Measurements from ENCODE around the gene TUBB4A.
"Not testable (repeated sequence)": the region's sequence is repeated elsewhere in the genome, so short reads cannot be mapped to it uniquely, and the experiment has no call there.

Gene TUBB4A

GRCh38 chr19:6501740-6502648 lies at the start of gene TUBB4A:
TUBB4A (minus strand) TSS chr19:6502309; CDS start chr19:6502212, 97 bp downstream.
- DNase-seq (ENCODE audit: low read depth) = peak; percentile 27

DNA sequence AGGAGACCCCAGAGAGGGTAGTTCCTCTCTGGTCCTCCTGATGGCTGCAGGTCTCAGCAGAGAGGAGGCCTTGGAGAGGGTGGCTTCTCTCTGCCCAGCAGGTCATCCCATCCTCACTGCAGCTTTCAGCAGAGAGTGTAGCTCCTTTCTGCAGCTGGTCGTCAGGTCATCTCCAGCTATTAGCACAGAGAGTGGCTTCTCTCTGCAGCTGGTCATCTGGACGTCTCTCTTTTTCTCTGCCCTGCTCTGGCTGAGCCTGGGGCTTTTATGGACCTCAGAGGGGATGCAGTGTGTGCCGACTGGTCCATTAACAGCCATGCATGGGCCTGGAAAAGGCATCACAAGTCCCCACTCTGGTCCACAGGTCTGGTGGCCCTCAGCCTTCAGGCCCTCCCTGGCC lies 49.0 kb upstream of the TUBB4A start:
- no peak for DNase-seq (ENCODE audit: low read depth)

DNA sequence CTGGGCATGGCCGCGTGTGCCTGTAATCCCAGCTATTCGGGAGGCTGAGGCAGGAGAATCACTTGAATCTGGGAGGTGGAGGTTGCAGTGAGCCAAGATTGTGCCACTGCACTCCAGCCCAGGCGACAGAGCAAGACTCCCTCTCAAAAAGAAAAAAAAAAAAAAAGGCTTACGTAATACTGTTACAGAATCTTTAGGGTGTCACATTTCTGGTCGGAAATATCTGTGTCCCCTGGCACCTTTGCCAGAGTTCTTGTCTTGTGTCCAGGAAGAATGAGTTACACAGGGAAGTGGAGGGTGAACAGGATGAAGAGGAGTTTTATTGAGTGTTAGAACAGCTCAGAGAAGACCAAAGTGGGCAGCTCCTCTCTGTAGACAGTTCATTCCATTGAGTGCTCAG lies 48.6 kb upstream of the TUBB4A start:
- not testable (repeated sequence) for DNase-seq (ENCODE audit: low read depth)

- no peak for DNase-seq (ENCODE audit: low read depth)
These were observed 41.8 kb upstream of the TUBB4A start for GRCh38 chr19:6543866-6544347.

DNA sequence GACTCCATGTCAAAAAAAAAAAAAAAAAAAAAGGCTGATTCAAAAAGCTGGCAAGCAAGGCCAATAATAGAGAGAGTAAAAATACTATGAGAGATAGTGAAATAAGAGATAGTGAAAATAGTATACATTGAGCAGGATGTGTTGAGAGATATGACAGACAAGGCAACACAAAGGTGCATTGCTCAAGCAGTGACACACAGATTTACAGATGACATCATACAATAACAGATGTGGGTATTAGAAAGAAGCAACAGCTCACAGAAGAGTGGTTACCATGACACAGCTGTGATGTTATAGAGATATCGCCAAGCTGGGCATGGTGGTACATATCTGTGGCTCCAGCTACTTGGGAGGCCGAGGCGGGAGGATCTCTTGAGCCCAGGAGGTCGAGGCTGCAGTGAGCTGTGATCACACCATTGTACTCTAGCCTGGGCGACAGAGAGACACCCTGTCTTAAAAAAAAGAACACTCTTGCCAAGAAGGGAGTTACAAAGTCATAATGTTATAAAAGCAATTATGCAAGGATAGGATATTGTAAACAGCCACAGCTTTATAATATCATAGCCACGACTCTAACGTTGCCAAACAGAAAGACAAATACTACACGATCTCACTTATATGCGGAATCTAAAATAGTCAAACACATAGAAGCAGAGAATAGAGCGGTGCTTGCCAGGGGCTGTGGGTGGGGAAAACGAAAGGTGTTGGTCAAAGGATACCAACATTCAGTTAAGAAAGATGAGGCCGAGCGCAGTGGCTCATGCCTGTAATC lies 39.0 kb upstream of the TUBB4A start:
- no peak for DNase-seq (ENCODE audit: low read depth)

DNA sequence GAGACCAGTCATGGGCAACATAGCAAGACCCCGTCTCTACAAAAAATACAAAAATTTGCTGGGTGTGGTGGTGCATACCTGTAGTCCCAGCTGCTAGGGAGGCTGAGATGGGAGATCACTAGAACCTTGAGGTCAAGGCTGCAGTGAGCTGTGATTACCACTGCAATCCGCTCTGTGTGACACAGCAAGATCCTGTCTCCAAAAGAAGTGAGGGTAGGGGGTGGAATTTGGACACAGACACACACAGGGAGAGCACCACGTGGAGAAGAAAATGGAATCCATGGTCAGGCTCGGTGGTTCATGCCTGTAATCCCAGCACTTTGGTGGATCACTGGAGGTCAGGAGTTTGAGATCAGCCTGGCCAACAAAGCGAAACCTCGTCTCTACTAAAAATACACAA lies 37.4 kb upstream of the TUBB4A start:
- DNase-seq (ENCODE audit: low read depth) = no peak

GRCh38 chr19:6535558-6536137 lies 33.5 kb upstream of the TUBB4A start:
- DNase-seq (ENCODE audit: low read depth) = no peak

- DNase-seq (ENCODE audit: low read depth) = no peak
These were observed 32.5 kb upstream of the TUBB4A start for GRCh38 chr19:6534451-6535093.

- no peak for DNase-seq (ENCODE audit: low read depth)
These were observed 31.8 kb upstream of the TUBB4A start for GRCh38 chr19:6533746-6534418.

- no peak for DNase-seq (ENCODE audit: low read depth)
These were observed 30.9 kb upstream of the TUBB4A start for GRCh38 chr19:6533000-6533328.

DNA sequence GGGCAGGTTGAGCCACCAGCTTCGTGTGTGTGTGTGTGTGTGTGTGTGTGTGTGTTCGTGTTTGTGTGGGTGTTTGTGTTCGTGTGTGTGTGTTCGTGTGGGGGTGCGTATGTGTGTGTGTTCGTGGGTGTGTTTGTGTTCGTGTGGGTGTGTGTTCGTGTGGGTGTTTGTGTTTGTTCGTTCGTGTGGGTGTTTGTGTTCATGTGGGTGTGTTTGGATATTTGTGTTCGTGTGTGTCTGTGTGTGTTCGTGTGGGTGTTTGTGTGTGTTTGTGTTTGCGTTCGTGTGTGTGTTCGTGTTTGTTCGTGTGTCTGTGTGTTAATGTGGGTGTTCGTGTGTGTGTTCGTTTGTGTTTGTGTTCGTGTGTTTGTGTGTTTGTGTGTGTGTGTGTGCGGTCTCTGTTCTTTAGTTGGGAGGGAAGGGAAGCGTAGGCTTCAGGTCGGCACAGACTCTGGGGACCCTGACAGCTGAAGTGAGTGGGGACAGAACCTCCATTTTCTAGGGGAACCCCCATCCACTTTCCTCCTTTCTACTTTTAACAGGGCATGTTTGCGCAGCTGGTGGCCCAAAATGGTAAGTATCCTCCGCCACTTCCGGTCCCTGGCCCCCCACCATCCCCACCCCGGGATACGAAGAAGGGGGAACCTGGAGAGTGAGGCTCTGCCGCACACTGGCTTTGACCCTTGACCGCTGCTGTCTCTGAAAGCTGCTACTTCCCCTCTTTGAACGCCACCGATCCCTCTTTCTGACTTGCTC lies 30.3 kb upstream of the TUBB4A start:
- DNase-seq (ENCODE audit: low read depth) = no peak

DNA sequence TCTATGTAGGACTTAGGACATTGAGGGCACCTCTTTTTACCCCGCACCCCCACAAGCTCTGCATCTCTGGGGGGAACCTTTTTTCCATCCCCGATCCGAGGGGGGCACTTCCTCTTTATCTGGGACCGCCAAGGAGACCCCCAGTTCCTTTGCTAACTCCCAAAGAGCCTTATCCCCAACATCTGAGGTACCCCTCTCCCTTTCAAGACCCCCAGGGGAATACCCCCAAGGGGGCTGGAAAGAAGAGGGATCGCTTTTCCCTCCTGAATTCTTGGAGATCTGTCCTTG lies 29.8 kb upstream of the TUBB4A start:
- DNase-seq (ENCODE audit: low read depth) = no peak

DNA sequence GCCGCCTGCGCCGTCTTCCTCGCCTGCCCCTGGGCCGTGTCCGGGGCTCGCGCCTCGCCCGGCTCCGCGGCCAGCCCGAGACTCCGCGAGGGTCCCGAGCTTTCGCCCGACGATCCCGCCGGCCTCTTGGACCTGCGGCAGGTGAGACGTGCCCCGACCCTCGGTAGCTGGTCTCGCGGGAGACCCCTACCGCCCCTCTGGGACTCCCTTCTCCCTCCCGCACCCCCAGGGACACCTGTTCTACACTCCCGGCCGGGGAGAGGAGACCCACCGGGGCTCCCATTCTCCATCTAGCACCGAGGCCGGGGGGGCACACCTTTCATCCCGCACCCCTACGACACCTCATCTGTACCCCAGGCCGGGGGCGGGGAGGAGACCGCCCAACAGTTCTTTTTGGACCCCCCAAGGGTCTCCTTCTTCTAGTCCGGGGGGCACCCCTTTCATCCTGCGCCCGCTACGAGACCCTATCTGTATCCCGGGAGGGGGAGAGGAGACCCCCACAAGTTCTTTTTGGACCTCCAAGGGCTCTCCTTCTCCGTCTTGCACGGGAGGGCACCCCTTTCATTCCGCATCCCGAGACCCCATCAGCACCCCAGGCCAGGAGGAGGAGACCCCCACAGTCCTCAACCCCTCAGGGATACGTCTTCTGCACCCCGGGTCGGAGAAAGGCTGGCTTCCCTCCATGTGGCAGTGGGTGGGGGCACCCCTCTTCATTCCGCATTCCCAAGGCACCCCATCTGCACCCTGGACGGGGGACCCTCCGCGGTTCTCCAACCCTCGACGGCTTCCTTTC lies 29.2 kb upstream of the TUBB4A start:
- DNase-seq (ENCODE audit: low read depth) = no peak

- DNase-seq (ENCODE audit: low read depth) = peak; percentile 74
These were observed 28.5 kb upstream of the TUBB4A start, which contains the start of gene TNFSF9 for GRCh38 chr19:6530386-6531162. TNFSF9 (plus strand) TSS chr19:6531026; CDS start chr19:6531037, 11 bp downstream.

DNA sequence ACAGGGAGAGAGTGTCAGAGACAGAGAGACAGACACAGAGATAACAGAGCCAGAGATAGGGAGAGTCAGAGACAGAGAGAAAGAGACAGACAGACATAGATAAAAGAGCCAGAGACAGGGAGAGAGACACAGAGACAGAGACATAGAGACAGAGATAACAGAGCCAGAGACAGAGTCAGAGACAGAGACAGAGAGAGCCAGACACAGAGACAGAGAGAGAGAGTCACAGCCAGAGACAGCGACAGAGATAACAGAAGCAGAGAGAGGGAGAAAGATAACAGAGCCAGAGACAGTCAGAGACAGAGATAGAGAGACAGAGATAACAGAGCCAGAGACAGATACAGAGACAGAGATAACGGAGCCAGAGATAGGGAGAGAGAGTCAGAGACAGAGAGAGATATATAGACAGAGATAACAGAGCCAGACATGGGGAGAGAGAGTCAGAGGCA lies 27.9 kb upstream of the TUBB4A start:
- no peak for DNase-seq (ENCODE audit: low read depth)

GRCh38 chr19:6529351-6529750 lies 27.2 kb upstream of the TUBB4A start:
- DNase-seq (ENCODE audit: low read depth) = no peak

DNA sequence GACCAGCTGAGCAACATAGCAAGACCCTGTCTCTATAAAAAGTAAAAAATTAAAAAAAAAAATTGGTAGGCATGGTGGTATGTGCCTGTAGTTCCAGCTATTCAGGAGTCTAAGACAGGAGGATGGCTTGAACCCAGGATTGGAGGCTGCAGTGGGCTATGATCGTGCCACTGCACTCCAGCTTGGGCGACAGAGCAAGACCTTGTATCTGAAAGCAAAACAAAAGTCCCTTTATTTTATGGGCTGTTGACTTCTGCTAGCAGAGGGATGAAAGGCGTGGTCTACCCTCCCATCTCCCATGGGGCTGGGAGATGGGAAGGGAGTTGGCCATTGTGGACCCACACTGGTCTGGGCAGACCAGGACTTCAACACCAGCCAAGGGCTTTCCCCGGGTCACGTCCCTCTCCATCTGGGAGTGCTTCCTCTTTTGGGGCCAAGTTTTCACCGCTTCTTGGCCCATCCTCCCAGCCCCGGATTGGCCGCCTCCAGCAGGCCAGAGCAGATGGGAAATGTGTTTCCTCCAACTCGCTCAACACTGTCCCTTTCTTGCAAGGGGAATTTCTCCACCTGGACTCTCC lies 26.5 kb upstream of the TUBB4A start:
- no peak for DNase-seq (ENCODE audit: low read depth)

DNA sequence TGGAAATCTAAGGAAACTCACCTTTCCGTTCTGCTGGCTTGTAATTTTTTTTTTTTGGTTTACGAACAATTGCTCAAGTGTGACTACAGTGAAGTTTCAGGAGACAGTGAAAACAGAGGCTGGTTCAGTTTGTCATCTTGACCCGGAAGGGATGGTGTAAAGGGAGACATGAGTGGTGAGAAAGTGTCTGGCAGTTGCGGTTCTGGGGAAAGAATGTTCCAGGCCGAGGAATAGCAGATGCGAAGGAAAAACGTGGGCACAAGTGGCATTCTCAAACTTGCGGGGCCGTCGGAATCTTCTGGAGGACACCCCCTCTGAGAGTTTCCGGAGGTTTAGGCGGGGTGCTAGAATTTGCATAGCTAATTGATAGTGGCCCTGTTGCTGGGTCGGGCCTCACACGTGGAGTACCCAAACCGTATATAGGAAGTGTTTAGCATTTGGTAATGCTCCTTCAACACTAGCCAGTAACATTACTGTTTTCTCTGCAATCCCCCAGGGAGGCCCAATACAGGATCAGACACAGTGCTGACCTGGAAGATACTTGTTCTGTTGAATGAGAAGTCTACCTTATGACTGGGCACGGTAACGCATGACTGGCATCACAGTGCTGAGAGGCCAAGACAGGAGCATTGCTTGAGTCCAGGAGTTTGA lies 25.9 kb upstream of the TUBB4A start:
- no peak for DNase-seq (ENCODE audit: low read depth)
